ENCODE measurements around the gene CRCP.

GRCh38 chr7:66181845-66182244, 67.2 kb downstream of the CRCP start:
- TF ChIP-seq, protein P1, sequence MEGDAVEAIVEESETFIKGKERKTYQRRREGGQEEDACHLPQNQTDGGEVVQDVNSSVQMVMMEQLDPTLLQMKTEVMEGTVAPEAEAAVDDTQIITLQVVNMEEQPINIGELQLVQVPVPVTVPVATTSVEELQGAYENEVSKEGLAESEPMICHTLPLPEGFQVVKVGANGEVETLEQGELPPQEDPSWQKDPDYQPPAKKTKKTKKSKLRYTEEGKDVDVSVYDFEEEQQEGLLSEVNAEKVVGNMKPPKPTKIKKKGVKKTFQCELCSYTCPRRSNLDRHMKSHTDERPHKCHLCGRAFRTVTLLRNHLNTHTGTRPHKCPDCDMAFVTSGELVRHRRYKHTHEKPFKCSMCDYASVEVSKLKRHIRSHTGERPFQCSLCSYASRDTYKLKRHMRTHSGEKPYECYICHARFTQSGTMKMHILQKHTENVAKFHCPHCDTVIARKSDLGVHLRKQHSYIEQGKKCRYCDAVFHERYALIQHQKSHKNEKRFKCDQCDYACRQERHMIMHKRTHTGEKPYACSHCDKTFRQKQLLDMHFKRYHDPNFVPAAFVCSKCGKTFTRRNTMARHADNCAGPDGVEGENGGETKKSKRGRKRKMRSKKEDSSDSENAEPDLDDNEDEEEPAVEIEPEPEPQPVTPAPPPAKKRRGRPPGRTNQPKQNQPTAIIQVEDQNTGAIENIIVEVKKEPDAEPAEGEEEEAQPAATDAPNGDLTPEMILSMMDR (IDR thresholded peaks at IDR 0.05): no peak
- TF ChIP-seq POLR2A (IDR thresholded peaks at IDR 0.05): no peak
